H1 (cell line): ENCODE results near the gene SLC26A9. TPM values are rescaled to one million over a fixed set of nuclear protein-coding genes. Genes with fewer than 3 reads are reported as not detected.

Experiments used
- ASH2L ChIP-seq: fragments of 200-600, 300-600 bp; sonication (generic); IDR thresholded peaks from one replicate; pipeline ENCODE4 v1.7.1; 2017; ENCODE audit warnings: low read length
- CBX8 ChIP-seq: fragments of 300-800, 300-1000 bp; sonication (generic); IDR thresholded peaks from 2 replicates; pipeline ENCODE4 v1.7.1; 2016; ENCODE audit warnings: low read depth, low read length, borderline replicate concordance
- JUND ChIP-seq: IDR thresholded peaks from 2 replicates; pipeline ENCODE4 v1.6.1; 2011; ENCODE audit warnings: mild to moderate bottlenecking, improper control_type of control experiment, low read length
- SIN3A ChIP-seq, 2 experiments: IDR thresholded peaks in 1 of 2; conservative IDR thresholded peaks in 1 of 2; 2 replicates each; pipeline ENCODE4 v1.6.1; 2011 to 2012; ENCODE audit warnings: low read length in 2 of 2, improper control_type of control experiment in 1 of 2, low read depth in 1 of 2, mild to moderate bottlenecking in 1 of 2
- polyA plus RNA-seq, 7 experiments: library from polyadenylated mRNA; depleted of rRNA in 3 of 7; stranded (reverse) in 5 of 7; unstranded in 2 of 7; fragments of >200 nt in 5 of 7; fragments of 200-250 nt in 2 of 7; gene quantifications; 1 replicate in 5 of 7; 2 replicates in 1 of 7; 4 replicates in 1 of 7; pipeline versions ENCODE4 v1.2.1 to v1.2.3, GENCODE V29; 2011 to 2013; ENCODE audit warnings: missing spikeins in 2 of 7, mixed read lengths in 2 of 7
- total RNA-seq: library from RNA; stranded (reverse); fragmentation: NEBNext Ultra II Directional; extraction: Animal tissue kit (Norgen Biotek cat#: 25700); gene quantifications from 2 replicates; pipeline ENCODE4 v1.2.1, GENCODE V29; 2021

The SLC26A9 gene
- total and polyA plus RNA-seq, 2 of the 8 experiments (the other 6 are each of a cell fraction or from before 2014, with no cell fraction given) = not detected

DNA sequence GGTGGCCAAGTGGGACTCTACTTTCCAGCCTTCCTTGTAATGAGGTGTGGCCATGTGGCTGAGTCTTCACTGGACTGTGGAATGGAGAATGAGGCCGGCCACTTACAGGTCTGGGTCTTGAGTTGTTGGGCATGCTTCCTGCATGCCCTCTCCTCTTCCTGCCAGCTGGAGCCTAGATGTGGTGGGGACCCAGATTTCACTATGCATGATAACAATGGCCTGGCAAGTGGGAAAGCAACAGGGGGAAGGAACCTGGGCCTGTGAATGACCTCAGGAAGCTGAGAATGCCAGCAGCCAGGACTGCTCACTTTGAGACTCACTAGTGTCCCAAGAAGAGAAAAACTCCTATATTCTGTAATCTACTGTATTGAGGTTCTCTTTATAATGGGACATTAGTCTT is 8.5 kb upstream of the SLC26A9 start (continued):
- no peak for TF ChIP-seq CBX8
- TF ChIP-seq JUND = no peak
- TF ChIP-seq ASH2L = no peak
- no peak for TF ChIP-seq SIN3A (conservative IDR thresholded peaks at IDR 0.05 in 1 of 2, IDR thresholded peaks at IDR 0.05 in 1 of 2; ENCODE audit: low read depth in 1 of 2, low read length in 2 of 2)
- TF ChIP-seq, all 59 proteins: peak for 0
